SK-N-MC (cell line): Measurements from ENCODE around the gene OTOS.

ENCODE experiments used
- EZH2 ChIP-seq: fragments of 200-600 bp; sonication (generic); IDR thresholded peaks from one replicate; pipeline ENCODE4 v1.6.1; 2017; ENCODE audit warnings: antibody characterized with exemption
- FOXP2 ChIP-seq: optimal IDR thresholded peaks from 2 replicates; pipeline ENCODE3; 2011; ENCODE audit warnings: mild to moderate bottlenecking, moderate library complexity; ENCODE audit not compliant: insufficient read depth; ENCODE audit errors: extremely low read length, control extremely low read depth
- POLR2AphosphoS5 ChIP-seq: IDR thresholded peaks from 2 replicates; pipeline ENCODE4 v1.6.1; 2012; ENCODE audit warnings: mild to moderate bottlenecking, low read depth, low read length, borderline replicate concordance

DNA sequence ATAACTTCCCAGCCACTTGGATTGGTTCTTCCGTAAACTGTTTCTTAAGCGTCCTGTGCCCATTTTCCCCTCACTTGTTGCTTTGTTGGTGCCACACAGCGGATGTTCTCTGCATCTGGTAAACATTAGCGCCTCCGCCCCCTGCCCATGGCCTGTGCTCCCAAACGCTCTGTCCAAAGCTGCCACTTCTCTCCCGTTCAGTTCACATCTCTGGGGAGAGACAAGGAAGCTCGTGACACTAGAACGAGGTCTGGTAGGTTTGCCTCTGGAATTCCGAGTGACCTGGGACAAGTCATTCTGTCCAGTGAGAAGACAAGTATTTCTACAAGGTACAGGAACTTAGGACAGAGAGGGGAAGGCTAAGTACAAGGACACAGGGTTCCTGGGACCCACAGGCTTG is 13.7 kb downstream of the OTOS start:
- TF ChIP-seq EZH2 (no peak), POLR2AphosphoS5 (no peak), FOXP2 (no peak)
